Activated T-cell treated with anti-CD3 and anti-CD28 coated beads, Interleukin-2, amount 50 U/mL, for 72 hours (primary cell): ENCODE measurements around the gene CDYL. TPM values are rescaled to one million over a fixed set of nuclear protein-coding genes. Genes with fewer than 3 reads are reported as not detected.
A peak's percentile ranks its signal among the peaks of the same experiment; 100 is the strongest.
"Not testable (repeated sequence)": the region's sequence is repeated elsewhere in the genome, so short reads cannot be mapped to it uniquely, and the experiment has no call there.

ENCODE experiments used
- ATAC-seq, 2 donors: fragments of 150-1000 bp; cut with Tn5 transposase; replicated peaks in 1 of 2; 2 replicates each; pipeline ENCODE4 v1.10.0; 2021; ENCODE audit warnings: moderate library complexity in 2 of 2, mild to moderate bottlenecking in 1 of 2
- DNase-seq, 2 donors: peaks; one replicate each; pipeline ENCODE4 v3.0.0; 2021 to 2022; ENCODE audit warnings: mixed read lengths in 1 of 2
- H3K27ac Mint-ChIP-seq: one replicate; pipeline ENCODE4 v1.8.0; 2022; ENCODE audit warnings: mild to moderate bottlenecking, moderate library complexity, mixed read lengths
- H3K27me3 Mint-ChIP-seq: one replicate; pipeline ENCODE4 v1.8.0; 2022; ENCODE audit warnings: low read depth, mixed read lengths
- H3K36me3 Mint-ChIP-seq, 2 donors: one replicate each; pipeline ENCODE4 v1.8.0; 2022; ENCODE audit warnings: mixed read lengths in 2 of 2, mild to moderate bottlenecking in 1 of 2; ENCODE audit not compliant: insufficient read depth in 2 of 2
- H3K4me1 Mint-ChIP-seq: one replicate; pipeline ENCODE4 v1.8.0; 2022; ENCODE audit warnings: low read depth, mixed read lengths
- H3K4me3 Mint-ChIP-seq, 2 donors: one replicate each; pipeline ENCODE4 v1.8.0; 2022; ENCODE audit warnings: mild to moderate bottlenecking in 2 of 2, mixed read lengths in 2 of 2, moderate library complexity in 2 of 2
- H3K9me3 Mint-ChIP-seq, 2 donors: one replicate each; pipeline ENCODE4 v1.8.0; 2022; ENCODE audit warnings: mixed read lengths in 2 of 2
- total RNA-seq, 2 donors: library from RNA; stranded (reverse); gene quantifications; one replicate each; pipeline ENCODE4 v1.2.3, GENCODE V29; 2022

CDYL gene
- total RNA-seq, 2 donors from 2014 or later: 39.2 to 40.8 TPM

- DNase-seq: no peak
- no peaks in the 10 kb centered on the region for H3K27me3 Mint-ChIP-seq
- peaks cover 23 to 32% of the 10 kb centered on the region in 2 donors for H3K9me3 Mint-ChIP-seq
- ATAC-seq: no peak
- no peak overlapping the region for H3K4me3 Mint-ChIP-seq
- H3K27ac Mint-ChIP-seq: no peak overlapping the region
- peaks cover 27% of the 10 kb centered on the region for H3K4me1 Mint-ChIP-seq
- H3K36me3 Mint-ChIP-seq: peaks cover 41 to 45% of the 10 kb centered on the region in 2 donors
Observed at GRCh38 chr6:4840169-4840568, 64.0 kb downstream of the CDYL start.

GRCh38 chr6:4844108-4844507 is 67.9 kb downstream of the CDYL start:
- Mint-ChIP-seq H3K27ac (no peak overlapping the region), H3K9me3 (peaks cover 20 to 27% of the 10 kb centered on the region in 2 donors), H3K4me1 (peaks cover 31% of the 10 kb centered on the region), H3K27me3 (no peaks in the 10 kb centered on the region), H3K36me3 (peaks cover 30 to 31% of the 10 kb centered on the region in 2 donors), H3K4me3 (no peak overlapping the region)
- ATAC-seq (no peak), DNase-seq (no peak)

GRCh38 chr6:4846387-4846786 is 70.2 kb downstream of the CDYL start:
- Mint-ChIP-seq H3K27ac (no peak overlapping the region), H3K4me3 (no peak overlapping the region), H3K9me3 (peaks cover 13 to 14% of the 10 kb centered on the region in 2 donors), H3K36me3 (peaks cover 16 to 19% of the 10 kb centered on the region in 2 donors), H3K27me3 (no peaks in the 10 kb centered on the region), H3K4me1 (peaks cover 36% of the 10 kb centered on the region)
- DNase-seq: no peak
- no peak for ATAC-seq

GRCh38 chr6:4848382-4849068 is 72.3 kb downstream of the CDYL start:
- no peak for ATAC-seq
- Mint-ChIP-seq H3K36me3 (peaks cover 8 to 11% of the 10 kb centered on the region in 2 donors), H3K9me3 (peaks cover 6 to 8% of the 10 kb centered on the region in 2 donors), H3K4me1 (peaks cover 45% of the 10 kb centered on the region), H3K27ac (no peak overlapping the region), H3K4me3 (no peak overlapping the region), H3K27me3 (no peaks in the 10 kb centered on the region)
- no peak for DNase-seq

GRCh38 chr6:4849226-4850022 is 73.2 kb downstream of the CDYL start:
- Mint-ChIP-seq H3K4me1 (peaks cover 45% of the 10 kb centered on the region), H3K4me3 (no peak overlapping the region), H3K9me3 (peaks cover under 1 to 2% of the 10 kb centered on the region in 2 donors), H3K27me3 (no peaks in the 10 kb centered on the region), H3K36me3 (peaks cover under 1 to 8% of the 10 kb centered on the region in 2 donors), H3K27ac (no peak overlapping the region)
- ATAC-seq (no peak), DNase-seq (no peak)

GRCh38 chr6:4851035-4851434 is 74.8 kb downstream of the CDYL start:
- peaks cover 0 to 6% of the 10 kb centered on the region in 2 donors for H3K36me3 Mint-ChIP-seq
- no peaks in the 10 kb centered on the region for H3K9me3 Mint-ChIP-seq
- H3K4me3 Mint-ChIP-seq: no peak overlapping the region
- DNase-seq: no peak
- ATAC-seq: no peak
- peaks cover 55% of the 10 kb centered on the region for H3K4me1 Mint-ChIP-seq
- H3K27ac Mint-ChIP-seq: no peak overlapping the region
- H3K27me3 Mint-ChIP-seq: no peaks in the 10 kb centered on the region

GRCh38 chr6:4852186-4852585 is 76.0 kb downstream of the CDYL start:
- H3K4me3 Mint-ChIP-seq, ATAC-seq, H3K27ac Mint-ChIP-seq, H3K27me3 Mint-ChIP-seq, H3K36me3 Mint-ChIP-seq, H3K9me3 Mint-ChIP-seq, DNase-seq: not testable (repeated sequence)
- H3K4me1 Mint-ChIP-seq: peaks cover 62% of the 10 kb centered on the region

GRCh38 chr6:4852938-4853337 is 76.7 kb downstream of the CDYL start:
- Mint-ChIP-seq H3K36me3 (peaks cover 0 to 6% of the 10 kb centered on the region in 2 donors), H3K4me1 (peaks cover 66% of the 10 kb centered on the region), H3K4me3 (no peak overlapping the region), H3K27me3 (no peaks in the 10 kb centered on the region), H3K27ac (no peak overlapping the region), H3K9me3 (no peaks in the 10 kb centered on the region)
- DNase-seq (no peak), ATAC-seq (no peak)

- DNase-seq: no peak
- Mint-ChIP-seq H3K4me3 (no peak overlapping the region), H3K36me3 (peaks cover 0 to 6% of the 10 kb centered on the region in 2 donors), H3K27ac (no peak overlapping the region), H3K9me3 (no peaks in the 10 kb centered on the region), H3K27me3 (no peaks in the 10 kb centered on the region), H3K4me1 (peaks cover 68% of the 10 kb centered on the region)
- no peak for ATAC-seq
Observed at GRCh38 chr6:4853349-4853748, 77.1 kb downstream of the CDYL start.

GRCh38 chr6:4853782-4854511 is 77.7 kb downstream of the CDYL start:
- Mint-ChIP-seq H3K4me1 (peaks cover 73% of the 10 kb centered on the region), H3K9me3 (no peaks in the 10 kb centered on the region), H3K27ac (peak overlapping the region; percentile 67), H3K27me3 (no peaks in the 10 kb centered on the region), H3K4me3 (peak overlapping the region; percentile 60 to 61), H3K36me3 (peaks cover 0 to 6% of the 10 kb centered on the region in 2 donors)
- ATAC-seq: peak; percentile 95 to 96
- peak; percentile 45 to 59 for DNase-seq

- peaks cover 0 to 6% of the 10 kb centered on the region in 2 donors for H3K36me3 Mint-ChIP-seq
- DNase-seq (no peak), ATAC-seq (no peak)
- peaks cover 67% of the 10 kb centered on the region for H3K4me1 Mint-ChIP-seq
- H3K4me3 Mint-ChIP-seq: no peak overlapping the region
- no peaks in the 10 kb centered on the region for H3K27me3 Mint-ChIP-seq
- H3K27ac Mint-ChIP-seq: no peak overlapping the region
- no peaks in the 10 kb centered on the region for H3K9me3 Mint-ChIP-seq
Observed at GRCh38 chr6:4856785-4857184, 80.6 kb downstream of the CDYL start.

GRCh38 chr6:4858194-4859015 is 82.2 kb downstream of the CDYL start:
- ATAC-seq (no peak), DNase-seq (no peak)
- no peaks in the 10 kb centered on the region for H3K27me3 Mint-ChIP-seq
- peaks cover 0 to 2% of the 10 kb centered on the region in 2 donors for H3K9me3 Mint-ChIP-seq
- H3K36me3 Mint-ChIP-seq: peaks cover 1 to 9% of the 10 kb centered on the region in 2 donors
- peaks cover 52% of the 10 kb centered on the region for H3K4me1 Mint-ChIP-seq
- no peak overlapping the region for H3K4me3 Mint-ChIP-seq
- H3K27ac Mint-ChIP-seq: no peak overlapping the region
